A172 (cell line): ENCODE data around the gene PTTG1IP. TPM values are rescaled to one million over a fixed set of nuclear protein-coding genes. Genes with fewer than 3 reads are reported as not detected.

Source experiments
- DNase-seq: peaks from one replicate; pipeline ENCODE4 v3.0.0-alpha.2; 2015; ENCODE audit warnings: low spot score
- total RNA-seq: library from RNA; depleted of rRNA; stranded (reverse); fragments of >200 nt; shearing (Covaris generic); gene quantifications from 2 replicates; pipeline ENCODE4 v1.2.3, GENCODE V29; 2014

The PTTG1IP gene
- total RNA-seq, 1 experiment from 2014 or later, result 637 TPM

GRCh38 chr21:44909719-44910118, 36.2 kb upstream of the PTTG1IP start:
- no peak for DNase-seq

GRCh38 chr21:44908908-44909307, 35.4 kb upstream of the PTTG1IP start:
- DNase-seq, result no peak

GRCh38 chr21:44907966-44908895, 34.7 kb upstream of the PTTG1IP start:
- no peak for DNase-seq

GRCh38 chr21:44907225-44907965, 33.9 kb upstream of the PTTG1IP start:
- DNase-seq, result no peak

GRCh38 chr21:44905728-44906090, 32.2 kb upstream of the PTTG1IP start:
- no peak for DNase-seq

- no peak for DNase-seq
Measured at GRCh38 chr21:44905016-44905727, 31.7 kb upstream of the PTTG1IP start.

GRCh38 chr21:44904141-44904923, 30.8 kb upstream of the PTTG1IP start:
- no peak for DNase-seq

- DNase-seq, result no peak
Measured at GRCh38 chr21:44903689-44904088, 30.2 kb upstream of the PTTG1IP start.

GRCh38 chr21:44903050-44903685, 29.7 kb upstream of the PTTG1IP start:
- no peak for DNase-seq

- no peak for DNase-seq
Measured at GRCh38 chr21:44902268-44903049, 29.0 kb upstream of the PTTG1IP start.

- DNase-seq, result no peak
Measured at GRCh38 chr21:44901391-44902074, 28.0 kb upstream of the PTTG1IP start.

GRCh38 chr21:44900559-44901251, 27.2 kb upstream of the PTTG1IP start:
- no peak for DNase-seq

- no peak for DNase-seq
Measured at GRCh38 chr21:44899768-44900558, 26.5 kb upstream of the PTTG1IP start.

- no peak for DNase-seq
Measured at GRCh38 chr21:44898851-44899767, 25.6 kb upstream of the PTTG1IP start.

- no peak for DNase-seq
Measured at GRCh38 chr21:44898011-44898488, 24.6 kb upstream of the PTTG1IP start.

- DNase-seq, result no peak
Measured at GRCh38 chr21:44897326-44898010, 24.0 kb upstream of the PTTG1IP start.
